BLaER1 (cell line): Measurements from ENCODE around the gene LRIF1.

Source experiments
- H3K27ac ChIP-seq: shearing (Covaris generic); formaldehyde crosslinking; 2 replicates; pipeline ENCODE4 v1.8.1; 2022
- H3K27me3 ChIP-seq: shearing (Covaris generic); formaldehyde crosslinking; 2 replicates; pipeline ENCODE4 v1.8.1; 2022
- H3K36me3 ChIP-seq: shearing (Covaris generic); formaldehyde crosslinking; 2 replicates; pipeline ENCODE4 v1.8.1; 2022
- H3K4me1 ChIP-seq: shearing (Covaris generic); formaldehyde crosslinking; 2 replicates; pipeline ENCODE4 v1.8.1; 2022
- H3K4me2 ChIP-seq: shearing (Covaris generic); formaldehyde crosslinking; 2 replicates; pipeline ENCODE4 v1.8.1; 2022
- H3K4me3 ChIP-seq: shearing (Covaris generic); formaldehyde crosslinking; 2 replicates; pipeline ENCODE4 v1.8.1; 2022
- H3K9ac ChIP-seq: shearing (Covaris generic); formaldehyde crosslinking; 2 replicates; pipeline ENCODE4 v1.8.1; 2022
- H3K9me3 ChIP-seq: shearing (Covaris generic); formaldehyde crosslinking; 2 replicates; pipeline ENCODE4 v1.8.1; 2022
- H4K20me1 ChIP-seq: shearing (Covaris generic); formaldehyde crosslinking; 2 replicates; pipeline ENCODE4 v1.8.1; 2022
- Cebpa-rat ChIP-seq: shearing (Covaris generic); IDR thresholded peaks from 2 replicates; pipeline ENCODE4 v1.8.1; 2022

Gene LRIF1

GRCh38 chr1:110898734-110899457 is 64.8 kb downstream of the LRIF1 start:
- peaks cover 68% of the 10 kb centered on the region for H4K20me1 ChIP-seq
- no peak overlapping the region for H3K4me3 ChIP-seq
- H3K4me2 ChIP-seq: no peak overlapping the region
- H3K36me3 ChIP-seq: peaks cover 98% of the 10 kb centered on the region
- H3K27ac ChIP-seq: no peak overlapping the region
- no peaks in the 10 kb centered on the region for H3K9me3 ChIP-seq
- H3K4me1 ChIP-seq: peaks cover 23% of the 10 kb centered on the region
- H3K27me3 ChIP-seq: no peaks in the 10 kb centered on the region
- no peak overlapping the region for H3K9ac ChIP-seq
- no peak for TF ChIP-seq Cebpa-rat

- Histone ChIP-seq H3K4me3 (no peak overlapping the region), H3K9me3 (no peaks in the 10 kb centered on the region), H3K9ac (no peak overlapping the region), H3K27me3 (no peaks in the 10 kb centered on the region), H3K4me2 (no peak overlapping the region), H3K27ac (no peak overlapping the region), H4K20me1 (peaks cover 75% of the 10 kb centered on the region), H3K36me3 (peaks cover 98% of the 10 kb centered on the region), H3K4me1 (peaks cover 30% of the 10 kb centered on the region)
- no peak for TF ChIP-seq Cebpa-rat
Measured at GRCh38 chr1:110897681-110898080, 66.0 kb downstream of the LRIF1 start.
